Epithelial cell of proximal tubule (primary cell): Measurements from ENCODE around the gene TMEM63C. TPM values are rescaled to one million over a fixed set of nuclear protein-coding genes. Genes with fewer than 3 reads are reported as not detected.

Source experiments
- DNase-seq: peaks from one replicate; pipeline ENCODE4 v3.0.0-alpha.2; 2011; ENCODE audit warnings: low read depth
- H3K4me3 ChIP-seq: 2 replicates; pipeline ENCODE4 v1.5.1; 2011; ENCODE audit warnings: low read depth, mild to moderate bottlenecking, low read length
- CTCF ChIP-seq: conservative IDR thresholded peaks from 2 replicates; pipeline ENCODE4 v1.5.1; 2012; ENCODE audit warnings: low read depth, mild to moderate bottlenecking, low read length
- total RNA-seq: library from RNA; depleted of rRNA; stranded (reverse); fragments of >200 nt; gene quantifications from 2 replicates; pipeline ENCODE4 v1.2.3, GENCODE V29; 2015

The TMEM63C gene
- total RNA-seq, 1 donor from 2014 or later = 0.35 TPM

GRCh38 chr14:77259025-77259715 is 77.6 kb downstream of the TMEM63C start:
- no peak for TF ChIP-seq CTCF
- no peak overlapping the region for H3K4me3 ChIP-seq
- no peak for DNase-seq

DNA sequence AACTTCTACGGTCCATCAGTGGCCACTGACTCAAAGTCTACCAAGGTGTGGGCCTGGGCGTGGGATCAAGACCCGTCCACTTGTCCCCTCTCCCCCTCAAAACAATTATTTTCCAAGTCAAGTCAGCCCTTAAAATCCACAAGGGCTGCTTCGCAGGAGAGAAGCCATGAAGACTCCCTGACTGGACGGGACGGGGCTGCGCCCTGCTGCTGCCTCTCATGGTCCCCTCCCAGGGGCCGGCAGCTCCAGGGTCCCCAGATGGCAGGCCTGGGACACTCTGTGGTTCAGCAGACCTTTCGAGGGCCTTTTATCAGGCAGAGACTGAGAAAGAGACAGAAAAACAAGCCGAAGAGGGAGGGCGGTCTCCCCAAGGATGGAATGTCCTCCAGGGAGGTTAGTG is 78.6 kb downstream of the TMEM63C start:
- H3K4me3 ChIP-seq = no peak overlapping the region
- TF ChIP-seq CTCF = no peak
- no peak for DNase-seq

DNA sequence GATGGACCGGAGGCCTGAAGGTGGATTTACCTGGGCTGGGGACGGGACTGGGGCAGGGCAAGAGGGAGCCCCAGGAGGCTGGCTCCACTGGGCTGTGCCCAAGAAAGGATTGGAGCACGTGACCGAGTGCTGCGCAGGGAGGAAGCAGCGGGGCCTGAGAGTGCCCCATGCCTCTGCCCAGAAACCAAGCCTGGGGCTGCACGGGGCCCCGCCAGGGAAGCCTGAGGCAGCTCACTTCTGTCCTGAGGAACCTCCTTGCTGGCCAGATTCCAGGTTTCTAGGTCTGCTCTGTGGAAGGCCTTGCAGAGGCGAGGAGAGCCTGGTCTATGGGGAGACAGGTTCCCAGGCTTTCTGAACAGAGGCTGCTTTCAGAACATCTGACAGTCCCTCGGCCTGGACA is 79.0 kb downstream of the TMEM63C start:
- no peak for TF ChIP-seq CTCF
- no peak overlapping the region for H3K4me3 ChIP-seq
- no peak for DNase-seq

GRCh38 chr14:77264466-77265186 is 83.0 kb downstream of the TMEM63C start:
- DNase-seq = no peak
- H3K4me3 ChIP-seq = no peak overlapping the region
- no peak for TF ChIP-seq CTCF

DNA sequence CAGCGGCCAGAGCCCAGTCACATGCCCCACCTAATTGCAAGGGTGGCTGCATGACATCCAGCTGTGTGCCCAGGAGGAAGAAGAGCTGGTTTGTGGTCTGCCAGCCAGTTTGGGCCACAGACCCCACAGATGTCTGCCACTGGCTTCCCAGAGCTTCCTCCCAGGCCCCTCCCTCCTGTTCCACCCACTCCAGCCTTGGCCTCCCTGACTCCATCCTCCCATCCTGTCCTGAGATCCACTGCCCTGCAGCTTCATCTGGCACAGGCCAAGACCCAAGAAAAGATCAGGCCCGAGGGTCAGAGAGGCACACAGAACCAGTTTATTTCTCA is 83.6 kb downstream of the TMEM63C start:
- no peak for TF ChIP-seq CTCF
- no peak for DNase-seq

DNA sequence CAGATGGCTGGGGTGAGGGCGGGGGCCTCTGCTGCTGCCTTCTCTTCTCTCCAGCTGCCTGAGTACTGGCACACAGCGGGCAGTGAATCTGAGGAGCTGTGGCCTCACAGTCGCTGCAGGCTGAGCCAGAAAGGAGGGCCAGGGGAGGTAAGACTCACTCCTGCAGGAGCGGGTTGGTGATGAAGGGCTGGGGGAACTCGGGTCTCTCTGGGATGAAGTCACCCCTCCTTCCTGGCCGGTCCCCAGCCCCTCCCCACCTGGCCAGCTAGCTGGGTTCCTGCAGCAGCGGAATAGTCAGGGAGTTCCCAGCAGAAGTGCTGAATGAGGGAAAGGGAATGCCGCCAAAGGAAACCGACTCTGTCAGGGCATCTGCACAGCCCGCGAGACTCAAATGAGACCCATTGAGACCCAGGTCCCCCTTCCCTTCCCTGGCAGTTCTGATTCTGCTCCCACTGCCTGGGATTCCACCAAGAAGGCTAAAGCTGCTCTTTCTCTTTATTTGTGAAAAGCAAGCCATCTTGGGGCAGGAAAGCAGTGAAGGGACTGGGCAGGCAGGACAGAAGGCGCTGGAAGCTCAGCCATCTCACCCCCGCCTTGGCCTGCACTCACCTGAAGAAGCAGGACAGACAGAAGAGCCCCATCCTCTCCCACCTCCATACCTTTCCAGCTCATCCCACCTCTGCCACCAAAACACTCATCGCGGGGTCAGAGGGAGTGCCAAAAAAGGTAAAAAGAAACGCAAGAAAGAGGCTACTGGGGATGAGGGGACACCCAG is 84.2 kb downstream of the TMEM63C start:
- DNase-seq = no peak
- H3K4me3 ChIP-seq = no peak overlapping the region
- no peak for TF ChIP-seq CTCF

More for the DNA sequence above, 83.6 kb downstream of the TMEM63C start:
- no peak overlapping the region for H3K4me3 ChIP-seq
